Neural cell (in vitro differentiated cells): ENCODE results near the gene RPS18.

Source experiments
- EZH2 ChIP-seq: fragments of 200-600, 300-800 bp; shearing (Covaris generic), sonication (generic); IDR thresholded peaks from 2 replicates; pipeline ENCODE4 v1.6.1; 2014; ENCODE audit warnings: antibody characterized with exemption, low read length, borderline replicate concordance, mild to moderate bottlenecking; ENCODE audit not compliant: insufficient read depth, poor library complexity, severe bottlenecking
- POLR2AphosphoS5 ChIP-seq: IDR thresholded peaks from 2 replicates; pipeline ENCODE4 v1.6.1; 2012
- TF ChIP-seq, protein P1 (sequence below): fragments of 450-650 bp; IDR thresholded peaks from 2 replicates; pipeline ENCODE4 v1.5.1; 2014; ENCODE audit warnings: antibody characterized with exemption, mild to moderate bottlenecking, moderate library complexity; ENCODE audit not compliant: poor library complexity, severe bottlenecking

DNA sequence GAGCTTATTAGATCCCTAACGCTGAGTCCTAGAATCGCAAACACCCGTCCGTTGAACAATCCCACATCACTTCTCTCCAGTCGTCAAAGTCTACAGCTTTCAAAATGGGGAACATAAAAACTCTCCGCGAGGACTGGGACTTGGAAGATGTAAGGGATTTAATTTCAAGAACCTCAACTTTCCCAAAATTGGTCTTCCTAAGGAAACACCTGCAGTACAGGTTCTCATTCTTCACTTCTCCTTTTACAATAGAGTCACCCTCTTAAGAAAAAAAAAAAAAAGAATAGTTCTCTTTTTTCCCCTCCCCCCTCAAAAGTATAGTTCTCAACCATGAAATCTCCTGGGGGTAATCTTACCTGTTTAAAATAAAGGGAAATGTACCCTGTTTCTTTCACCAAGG lies 52.2 kb downstream of the RPS18 start:
- TF ChIP-seq, protein P1, sequence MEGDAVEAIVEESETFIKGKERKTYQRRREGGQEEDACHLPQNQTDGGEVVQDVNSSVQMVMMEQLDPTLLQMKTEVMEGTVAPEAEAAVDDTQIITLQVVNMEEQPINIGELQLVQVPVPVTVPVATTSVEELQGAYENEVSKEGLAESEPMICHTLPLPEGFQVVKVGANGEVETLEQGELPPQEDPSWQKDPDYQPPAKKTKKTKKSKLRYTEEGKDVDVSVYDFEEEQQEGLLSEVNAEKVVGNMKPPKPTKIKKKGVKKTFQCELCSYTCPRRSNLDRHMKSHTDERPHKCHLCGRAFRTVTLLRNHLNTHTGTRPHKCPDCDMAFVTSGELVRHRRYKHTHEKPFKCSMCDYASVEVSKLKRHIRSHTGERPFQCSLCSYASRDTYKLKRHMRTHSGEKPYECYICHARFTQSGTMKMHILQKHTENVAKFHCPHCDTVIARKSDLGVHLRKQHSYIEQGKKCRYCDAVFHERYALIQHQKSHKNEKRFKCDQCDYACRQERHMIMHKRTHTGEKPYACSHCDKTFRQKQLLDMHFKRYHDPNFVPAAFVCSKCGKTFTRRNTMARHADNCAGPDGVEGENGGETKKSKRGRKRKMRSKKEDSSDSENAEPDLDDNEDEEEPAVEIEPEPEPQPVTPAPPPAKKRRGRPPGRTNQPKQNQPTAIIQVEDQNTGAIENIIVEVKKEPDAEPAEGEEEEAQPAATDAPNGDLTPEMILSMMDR: no peak
- TF ChIP-seq POLR2AphosphoS5 (no peak), EZH2 (no peak)
